ENCODE data around the gene MAZ. TPM values are rescaled to one million over a fixed set of nuclear protein-coding genes. Genes with fewer than 3 reads are reported as not detected.

The MAZ gene
- total and polyA plus RNA-seq, 2 of the 8 experiments (the other 6 are each of a cell fraction or from before 2014, with no cell fraction given), result 219 to 380 TPM

DNA sequence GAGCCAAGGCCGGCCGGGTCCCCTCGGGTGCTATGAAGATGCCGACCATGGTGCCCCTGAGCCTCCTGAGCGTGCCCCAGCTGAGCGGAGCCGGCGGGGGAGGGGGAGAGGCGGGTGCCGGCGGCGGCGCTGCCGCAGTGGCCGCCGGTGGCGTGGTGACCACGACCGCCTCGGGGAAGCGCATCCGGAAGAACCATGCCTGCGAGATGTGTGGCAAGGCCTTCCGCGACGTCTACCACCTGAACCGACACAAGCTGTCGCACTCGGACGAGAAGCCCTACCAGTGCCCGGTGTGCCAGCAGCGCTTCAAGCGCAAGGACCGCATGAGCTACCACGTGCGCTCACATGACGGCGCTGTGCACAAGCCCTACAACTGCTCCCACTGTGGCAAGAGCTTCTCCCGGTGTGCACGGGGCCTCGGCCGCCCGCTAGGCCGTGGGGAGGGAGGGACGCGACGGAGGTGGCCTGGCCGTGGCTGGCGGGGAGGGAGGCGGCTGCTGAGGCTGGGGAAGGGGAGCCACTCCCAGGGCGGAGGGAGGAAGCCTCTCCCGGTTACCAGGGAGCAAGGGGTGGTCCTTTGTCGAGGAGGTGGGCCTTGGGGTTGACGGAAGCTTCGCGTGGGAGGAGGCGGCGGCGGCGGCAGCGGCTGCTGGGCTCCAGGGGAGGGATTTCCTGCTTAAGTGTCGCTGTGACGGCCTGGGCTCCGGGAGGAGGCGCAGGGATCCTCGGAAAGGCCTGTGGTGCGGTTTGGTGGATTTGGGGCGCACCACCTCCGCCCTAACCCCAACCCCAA lies 1.3 kb downstream of the MAZ start (continued):
- TF ChIP-seq, protein P1, sequence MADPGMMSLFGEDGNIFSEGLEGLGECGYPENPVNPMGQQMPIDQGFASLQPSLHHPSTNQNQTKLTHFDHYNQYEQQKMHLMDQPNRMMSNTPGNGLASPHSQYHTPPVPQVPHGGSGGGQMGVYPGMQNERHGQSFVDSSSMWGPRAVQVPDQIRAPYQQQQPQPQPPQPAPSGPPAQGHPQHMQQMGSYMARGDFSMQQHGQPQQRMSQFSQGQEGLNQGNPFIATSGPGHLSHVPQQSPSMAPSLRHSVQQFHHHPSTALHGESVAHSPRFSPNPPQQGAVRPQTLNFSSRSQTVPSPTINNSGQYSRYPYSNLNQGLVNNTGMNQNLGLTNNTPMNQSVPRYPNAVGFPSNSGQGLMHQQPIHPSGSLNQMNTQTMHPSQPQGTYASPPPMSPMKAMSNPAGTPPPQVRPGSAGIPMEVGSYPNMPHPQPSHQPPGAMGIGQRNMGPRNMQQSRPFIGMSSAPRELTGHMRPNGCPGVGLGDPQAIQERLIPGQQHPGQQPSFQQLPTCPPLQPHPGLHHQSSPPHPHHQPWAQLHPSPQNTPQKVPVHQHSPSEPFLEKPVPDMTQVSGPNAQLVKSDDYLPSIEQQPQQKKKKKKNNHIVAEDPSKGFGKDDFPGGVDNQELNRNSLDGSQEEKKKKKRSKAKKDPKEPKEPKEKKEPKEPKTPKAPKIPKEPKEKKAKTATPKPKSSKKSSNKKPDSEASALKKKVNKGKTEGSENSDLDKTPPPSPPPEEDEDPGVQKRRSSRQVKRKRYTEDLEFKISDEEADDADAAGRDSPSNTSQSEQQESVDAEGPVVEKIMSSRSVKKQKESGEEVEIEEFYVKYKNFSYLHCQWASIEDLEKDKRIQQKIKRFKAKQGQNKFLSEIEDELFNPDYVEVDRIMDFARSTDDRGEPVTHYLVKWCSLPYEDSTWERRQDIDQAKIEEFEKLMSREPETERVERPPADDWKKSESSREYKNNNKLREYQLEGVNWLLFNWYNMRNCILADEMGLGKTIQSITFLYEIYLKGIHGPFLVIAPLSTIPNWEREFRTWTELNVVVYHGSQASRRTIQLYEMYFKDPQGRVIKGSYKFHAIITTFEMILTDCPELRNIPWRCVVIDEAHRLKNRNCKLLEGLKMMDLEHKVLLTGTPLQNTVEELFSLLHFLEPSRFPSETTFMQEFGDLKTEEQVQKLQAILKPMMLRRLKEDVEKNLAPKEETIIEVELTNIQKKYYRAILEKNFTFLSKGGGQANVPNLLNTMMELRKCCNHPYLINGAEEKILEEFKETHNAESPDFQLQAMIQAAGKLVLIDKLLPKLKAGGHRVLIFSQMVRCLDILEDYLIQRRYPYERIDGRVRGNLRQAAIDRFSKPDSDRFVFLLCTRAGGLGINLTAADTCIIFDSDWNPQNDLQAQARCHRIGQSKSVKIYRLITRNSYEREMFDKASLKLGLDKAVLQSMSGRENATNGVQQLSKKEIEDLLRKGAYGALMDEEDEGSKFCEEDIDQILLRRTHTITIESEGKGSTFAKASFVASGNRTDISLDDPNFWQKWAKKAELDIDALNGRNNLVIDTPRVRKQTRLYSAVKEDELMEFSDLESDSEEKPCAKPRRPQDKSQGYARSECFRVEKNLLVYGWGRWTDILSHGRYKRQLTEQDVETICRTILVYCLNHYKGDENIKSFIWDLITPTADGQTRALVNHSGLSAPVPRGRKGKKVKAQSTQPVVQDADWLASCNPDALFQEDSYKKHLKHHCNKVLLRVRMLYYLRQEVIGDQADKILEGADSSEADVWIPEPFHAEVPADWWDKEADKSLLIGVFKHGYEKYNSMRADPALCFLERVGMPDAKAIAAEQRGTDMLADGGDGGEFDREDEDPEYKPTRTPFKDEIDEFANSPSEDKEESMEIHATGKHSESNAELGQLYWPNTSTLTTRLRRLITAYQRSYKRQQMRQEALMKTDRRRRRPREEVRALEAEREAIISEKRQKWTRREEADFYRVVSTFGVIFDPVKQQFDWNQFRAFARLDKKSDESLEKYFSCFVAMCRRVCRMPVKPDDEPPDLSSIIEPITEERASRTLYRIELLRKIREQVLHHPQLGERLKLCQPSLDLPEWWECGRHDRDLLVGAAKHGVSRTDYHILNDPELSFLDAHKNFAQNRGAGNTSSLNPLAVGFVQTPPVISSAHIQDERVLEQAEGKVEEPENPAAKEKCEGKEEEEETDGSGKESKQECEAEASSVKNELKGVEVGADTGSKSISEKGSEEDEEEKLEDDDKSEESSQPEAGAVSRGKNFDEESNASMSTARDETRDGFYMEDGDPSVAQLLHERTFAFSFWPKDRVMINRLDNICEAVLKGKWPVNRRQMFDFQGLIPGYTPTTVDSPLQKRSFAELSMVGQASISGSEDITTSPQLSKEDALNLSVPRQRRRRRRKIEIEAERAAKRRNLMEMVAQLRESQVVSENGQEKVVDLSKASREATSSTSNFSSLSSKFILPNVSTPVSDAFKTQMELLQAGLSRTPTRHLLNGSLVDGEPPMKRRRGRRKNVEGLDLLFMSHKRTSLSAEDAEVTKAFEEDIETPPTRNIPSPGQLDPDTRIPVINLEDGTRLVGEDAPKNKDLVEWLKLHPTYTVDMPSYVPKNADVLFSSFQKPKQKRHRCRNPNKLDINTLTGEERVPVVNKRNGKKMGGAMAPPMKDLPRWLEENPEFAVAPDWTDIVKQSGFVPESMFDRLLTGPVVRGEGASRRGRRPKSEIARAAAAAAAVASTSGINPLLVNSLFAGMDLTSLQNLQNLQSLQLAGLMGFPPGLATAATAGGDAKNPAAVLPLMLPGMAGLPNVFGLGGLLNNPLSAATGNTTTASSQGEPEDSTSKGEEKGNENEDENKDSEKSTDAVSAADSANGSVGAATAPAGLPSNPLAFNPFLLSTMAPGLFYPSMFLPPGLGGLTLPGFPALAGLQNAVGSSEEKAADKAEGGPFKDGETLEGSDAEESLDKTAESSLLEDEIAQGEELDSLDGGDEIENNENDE (IDR thresholded peaks at IDR 0.05; ENCODE audit: insufficient replicate concordance, low read length), result no peak
- TF ChIP-seq POLR2AphosphoS5 (IDR thresholded peaks at IDR 0.05; ENCODE audit: low read depth, low read length), result 0 out of 2 replicates have a peak, but pooled peaks have one; percentile 49
- TF ChIP-seq TBP (IDR thresholded peaks at IDR 0.05; ENCODE audit: low read depth, low read length), result 0 out of 2 replicates have a peak, but pooled peaks have one; percentile 30
- 0 out of 2 replicates have a peak, but pooled peaks have one; percentile 6 for TF ChIP-seq CEBPB (IDR thresholded peaks at IDR 0.05; ENCODE audit: low read depth, low read length)
- TF ChIP-seq KDM4A (IDR thresholded peaks at IDR 0.05; ENCODE audit: low read depth, low read length, severe bottlenecking), result no peak
- TF ChIP-seq PHF8 (conservative IDR thresholded peaks at IDR 0.05; ENCODE audit: low read depth, low read length), result peak; percentile 26; the same call in 1 of the 2 replicates
- no peak for TF ChIP-seq YY1 (IDR thresholded peaks at IDR 0.05; ENCODE audit: low read depth, low read length)
- TF ChIP-seq, protein P2, sequence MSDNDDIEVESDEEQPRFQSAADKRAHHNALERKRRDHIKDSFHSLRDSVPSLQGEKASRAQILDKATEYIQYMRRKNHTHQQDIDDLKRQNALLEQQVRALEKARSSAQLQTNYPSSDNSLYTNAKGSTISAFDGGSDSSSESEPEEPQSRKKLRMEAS (IDR thresholded peaks at IDR 0.05), result peak; percentile 98

All from H1 (cell line).